Measurements from ENCODE around the gene KIF1A. TPM values are rescaled to one million over a fixed set of nuclear protein-coding genes. Genes with fewer than 3 reads are reported as not detected.
A peak's percentile ranks its signal among the peaks of the same experiment; 100 is the strongest.

Gene KIF1A
- total and polyA plus RNA-seq, 7 experiments from 2014 or later = 0.24 TPM; not detected in 6

DNA sequence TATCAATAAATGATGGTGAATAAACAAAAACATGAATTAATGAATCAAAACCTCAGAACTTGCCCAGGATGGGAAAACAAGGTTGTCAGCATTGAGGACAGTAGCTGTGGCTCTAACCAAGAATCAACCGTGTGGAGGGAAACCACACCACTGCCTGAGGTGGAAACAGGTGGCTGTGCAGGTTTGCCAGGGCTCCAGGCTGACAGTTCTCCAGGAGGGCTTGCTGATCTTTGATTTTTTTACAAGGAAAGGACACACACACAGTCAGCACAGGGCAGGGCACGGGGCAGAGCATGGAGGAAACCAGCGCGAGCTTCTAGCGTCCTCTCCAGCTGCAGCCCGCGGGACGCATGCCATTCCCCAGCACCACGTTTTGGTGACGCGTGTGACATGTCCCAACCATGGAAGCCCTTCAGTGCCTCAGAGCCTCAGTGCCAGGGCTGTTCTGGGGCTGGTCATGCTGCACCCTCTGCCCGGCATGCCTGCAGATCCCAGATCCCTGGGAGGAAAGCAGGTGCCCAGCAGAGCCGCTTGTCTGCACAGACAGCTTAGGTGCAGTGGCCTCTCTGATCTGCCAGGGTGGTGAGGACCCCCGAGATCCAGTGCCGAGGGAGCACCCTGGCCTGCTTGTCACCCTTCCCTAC lies 32.8 kb upstream of the KIF1A start:
- intact Hi-C loops (cut with micrococcal nuclease) = loop anchor here in 1 of 2 donors (5.0 kb wide), 1 partner anchor 880 kb away; the partner anchor contains the start of gene D2HGDH
- Histone ChIP-seq H3K4me3 (ENCODE audit: low read length) (no peak overlapping the region), H3K27me3 (ENCODE audit: control insufficient read depth in 2 of 2, insufficient read depth in 2 of 2, low read length in 2 of 2) (no peaks in the 10 kb centered on the region), H3K27ac (ENCODE audit: low read depth, low read length) (no peak overlapping the region), H3K36me3 (ENCODE audit: control insufficient read depth in 2 of 3, insufficient read depth in 3 of 3, low read length in 3 of 3) (no peaks in the 10 kb centered on the region), H3K9me3 (ENCODE audit: control insufficient read depth in 2 of 3, low read length in 3 of 3) (peaks cover 0 to 8% (median 0%) of the 10 kb centered on the region in 3 experiments), H3K4me1 (ENCODE audit: control insufficient read depth in 2 of 2, insufficient read depth in 2 of 2, low read length in 2 of 2) (no peaks in the 10 kb centered on the region)
- no peak overlapping the region for H3K4me3 Mint-ChIP-seq
- ATAC-seq (no peak), DNase-seq (no peak)
- POLR2A ChIA-PET = no interaction called here
- H3K4me1 Mint-ChIP-seq = peaks cover 0 to 4% (median 0%) of the 10 kb centered on the region in 7 donors
- H3K36me3 Mint-ChIP-seq = peaks cover 0 to 5% (median 0%) of the 10 kb centered on the region in 5 donors
- H3K27me3 Mint-ChIP-seq = peaks cover 0 to 5% (median 0%) of the 10 kb centered on the region in 5 donors
- H3K9me3 Mint-ChIP-seq = peaks cover 0 to 18% (median 6%) of the 10 kb centered on the region in 11 donors
- no peak overlapping the region for H3K27ac Mint-ChIP-seq
- CTCF ChIA-PET = interaction anchor here (0.5 to 1.5 kb wide), 2 partner anchors 27 to 298 kb away, joined by 3 to 4 read pairs; no protein-coding TSS in a partner anchor

DNA sequence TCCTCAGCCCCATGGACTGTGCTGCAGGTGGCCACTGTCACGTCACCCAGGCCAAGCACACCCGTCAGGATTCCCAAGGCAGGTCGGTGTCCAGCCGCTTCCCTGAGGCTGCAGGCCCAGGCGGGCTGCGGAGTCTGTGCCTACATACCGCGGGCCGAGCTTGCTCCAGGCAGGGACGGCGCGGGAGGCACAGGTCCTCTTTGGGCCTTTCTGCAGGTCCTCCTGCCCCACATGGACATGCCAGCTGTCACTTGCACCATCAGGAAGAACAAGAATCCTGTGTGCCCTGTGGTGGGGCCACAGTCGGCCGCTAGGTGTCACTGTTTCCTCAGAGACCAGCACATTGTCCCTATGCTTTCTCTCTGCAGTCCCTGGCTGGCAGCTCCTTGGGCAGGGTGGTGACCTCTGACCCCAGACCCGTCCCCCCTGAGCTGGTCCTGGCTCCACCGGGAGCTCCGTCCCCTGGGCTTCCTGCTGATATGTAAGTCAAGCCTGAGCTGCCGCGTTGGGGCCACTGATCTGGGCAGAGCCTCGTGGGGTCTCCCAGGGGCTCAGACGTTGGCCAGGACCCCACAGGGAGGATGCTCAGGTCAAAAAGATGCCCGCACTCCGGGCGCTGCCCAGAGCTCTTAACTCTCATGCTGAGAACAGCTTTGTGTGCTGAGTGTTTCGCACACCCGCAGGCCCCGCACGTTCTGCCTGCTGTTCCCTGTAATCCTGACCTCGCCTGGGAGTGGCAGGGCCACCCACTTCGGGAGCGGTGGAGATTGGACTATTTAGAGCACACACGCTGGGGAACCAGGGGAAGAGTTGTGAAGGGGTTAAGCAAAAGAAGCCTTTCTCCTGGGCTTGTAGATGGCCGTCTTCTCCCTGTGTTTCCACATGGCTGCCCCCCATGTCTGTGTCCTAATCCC lies 31.3 kb upstream of the KIF1A start:
- Histone ChIP-seq H3K4me1 (ENCODE audit: control insufficient read depth in 2 of 2, insufficient read depth in 2 of 2, low read length in 2 of 2) (no peaks in the 10 kb centered on the region), H3K36me3 (ENCODE audit: control insufficient read depth in 2 of 3, insufficient read depth in 3 of 3, low read length in 3 of 3) (no peaks in the 10 kb centered on the region), H3K9me3 (ENCODE audit: control insufficient read depth in 2 of 3, low read length in 3 of 3) (peaks cover 0 to 8% (median 0%) of the 10 kb centered on the region in 3 experiments), H3K27me3 (ENCODE audit: control insufficient read depth in 2 of 2, insufficient read depth in 2 of 2, low read length in 2 of 2) (no peaks in the 10 kb centered on the region), H3K4me3 (ENCODE audit: low read length) (no peak overlapping the region), H3K27ac (ENCODE audit: low read depth, low read length) (no peak overlapping the region)
- peak; percentile 57 to 83 (median 71) for DNase-seq
- no peak overlapping the region for H3K4me3 Mint-ChIP-seq
- peaks cover 0 to 18% (median 8%) of the 10 kb centered on the region in 11 donors for H3K9me3 Mint-ChIP-seq
- H3K36me3 Mint-ChIP-seq = peaks cover 0 to 5% (median 0%) of the 10 kb centered on the region in 5 donors
- intact Hi-C loops (cut with micrococcal nuclease) = loop anchor here (1.0 to 5.0 kb wide), 5 partner anchors 747 to 1029 kb away; partner anchors contain the start of gene D2HGDH (in 2 of the 2)
- ATAC-seq = peak; percentile 92
- peaks cover 0 to 5% (median 0%) of the 10 kb centered on the region in 5 donors for H3K27me3 Mint-ChIP-seq
- POLR2A ChIA-PET = no interaction called here
- H3K4me1 Mint-ChIP-seq = peaks cover 0 to 4% (median 0%) of the 10 kb centered on the region in 7 donors
- peak overlapping the region in 1 of 9 donors; percentile 1 for H3K27ac Mint-ChIP-seq
- CTCF ChIA-PET = interaction anchor here (0.5 to 1.5 kb wide), 11 partner anchors 9 to 1027 kb away, joined by 3 to 7 read pairs (median 4); no protein-coding TSS in a partner anchor

DNA sequence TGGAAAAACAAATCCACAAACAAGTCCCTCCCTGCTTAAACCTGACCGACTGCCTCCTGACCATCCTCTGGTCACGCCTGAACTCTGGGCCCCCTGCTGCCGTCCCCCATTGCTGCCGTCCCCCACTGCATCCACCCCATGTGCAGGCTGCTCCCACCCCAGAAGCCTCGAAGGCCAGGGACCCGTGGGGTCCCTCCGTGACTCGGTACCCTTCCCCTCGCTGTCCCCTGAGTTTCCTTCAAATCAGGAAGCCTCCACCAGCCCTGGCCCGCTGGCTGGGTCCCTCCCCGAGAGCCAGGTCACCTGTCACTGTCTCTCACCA lies 30.7 kb upstream of the KIF1A start:
- H3K36me3 Mint-ChIP-seq = peaks cover 0 to 5% (median 0%) of the 10 kb centered on the region in 5 donors
- H3K4me3 Mint-ChIP-seq = no peak overlapping the region
- no peak overlapping the region for H3K27ac ChIP-seq (ENCODE audit: low read depth, low read length)
- H3K36me3 ChIP-seq (ENCODE audit: control insufficient read depth in 2 of 3, insufficient read depth in 3 of 3, low read length in 3 of 3) = no peaks in the 10 kb centered on the region
- H3K27me3 ChIP-seq (ENCODE audit: control insufficient read depth in 2 of 2, insufficient read depth in 2 of 2, low read length in 2 of 2) = no peaks in the 10 kb centered on the region
- ATAC-seq = no peak
- POLR2A ChIA-PET = no interaction called here
- peaks cover 0 to 18% (median 8%) of the 10 kb centered on the region in 11 donors for H3K9me3 Mint-ChIP-seq
- peaks cover 0 to 5% (median 0%) of the 10 kb centered on the region in 5 donors for H3K27me3 Mint-ChIP-seq
- H3K4me1 ChIP-seq (ENCODE audit: control insufficient read depth in 2 of 2, insufficient read depth in 2 of 2, low read length in 2 of 2) = no peaks in the 10 kb centered on the region
- peaks cover 0 to 8% (median 0%) of the 10 kb centered on the region in 3 experiments for H3K9me3 ChIP-seq (ENCODE audit: control insufficient read depth in 2 of 3, low read length in 3 of 3)
- no peak for DNase-seq
- intact Hi-C loops (cut with micrococcal nuclease) = loop anchor here (1.0 to 5.0 kb wide), 5 partner anchors 748 to 1030 kb away; partner anchors contain the start of gene D2HGDH (in 2 of the 2)
- no peak overlapping the region for H3K27ac Mint-ChIP-seq
- CTCF ChIA-PET = interaction anchor here (0.5 to 1.3 kb wide), 10 partner anchors 9 to 1028 kb away, joined by 3 to 7 read pairs (median 4); no protein-coding TSS in a partner anchor
- H3K4me3 ChIP-seq (ENCODE audit: low read length) = no peak overlapping the region
- H3K4me1 Mint-ChIP-seq = peaks cover 0 to 4% (median 0%) of the 10 kb centered on the region in 7 donors

DNA sequence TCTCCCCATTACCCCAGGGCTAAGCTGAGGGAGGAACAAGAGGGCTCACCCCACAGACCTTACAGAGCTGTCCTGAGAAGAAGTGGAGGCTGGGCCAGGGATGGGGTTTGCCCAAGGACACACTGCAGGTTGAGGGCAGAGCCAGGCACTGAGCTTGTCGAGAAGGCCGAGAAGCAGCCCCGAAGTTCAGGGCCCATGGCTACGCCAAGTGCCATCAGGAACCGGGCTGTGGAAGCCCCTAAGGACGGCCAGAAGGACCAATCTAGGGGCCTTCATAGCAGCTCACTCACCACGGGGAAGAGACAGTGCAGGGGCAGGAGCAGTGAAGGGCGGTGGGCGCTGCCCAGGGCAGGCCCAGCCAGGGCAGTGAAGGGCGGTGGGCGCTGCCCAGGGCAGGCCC lies 30.0 kb upstream of the KIF1A start:
- ATAC-seq (no peak), DNase-seq (no peak)
- Histone ChIP-seq H3K4me1 (ENCODE audit: control insufficient read depth in 2 of 2, insufficient read depth in 2 of 2, low read length in 2 of 2) (no peaks in the 10 kb centered on the region), H3K4me3 (ENCODE audit: low read length) (no peak overlapping the region), H3K9me3 (ENCODE audit: control insufficient read depth in 2 of 3, low read length in 3 of 3) (peaks cover 0 to 8% (median 0%) of the 10 kb centered on the region in 3 experiments), H3K27ac (ENCODE audit: low read depth, low read length) (no peak overlapping the region), H3K27me3 (ENCODE audit: control insufficient read depth in 2 of 2, insufficient read depth in 2 of 2, low read length in 2 of 2) (no peaks in the 10 kb centered on the region), H3K36me3 (ENCODE audit: control insufficient read depth in 2 of 3, insufficient read depth in 3 of 3, low read length in 3 of 3) (no peaks in the 10 kb centered on the region)
- POLR2A ChIA-PET = no interaction called here
- H3K4me3 Mint-ChIP-seq = no peak overlapping the region
- peaks cover 0 to 5% (median 0%) of the 10 kb centered on the region in 5 donors for H3K36me3 Mint-ChIP-seq
- no peak overlapping the region for H3K27ac Mint-ChIP-seq
- peaks cover 0 to 18% (median 8%) of the 10 kb centered on the region in 11 donors for H3K9me3 Mint-ChIP-seq
- CTCF ChIA-PET = interaction anchor here (0.7 kb wide), 1 partner anchor 928 kb away, joined by 3 read pairs; no protein-coding TSS in a partner anchor
- H3K4me1 Mint-ChIP-seq = peaks cover 0 to 4% (median 0%) of the 10 kb centered on the region in 7 donors
- H3K27me3 Mint-ChIP-seq = peaks cover 0 to 5% (median 0%) of the 10 kb centered on the region in 5 donors
- intact Hi-C loops (cut with micrococcal nuclease) = loop anchor here in 1 of 2 donors (2.0 to 5.0 kb wide), 3 partner anchors 749 to 1031 kb away; partner anchors contain the start of gene D2HGDH

DNA sequence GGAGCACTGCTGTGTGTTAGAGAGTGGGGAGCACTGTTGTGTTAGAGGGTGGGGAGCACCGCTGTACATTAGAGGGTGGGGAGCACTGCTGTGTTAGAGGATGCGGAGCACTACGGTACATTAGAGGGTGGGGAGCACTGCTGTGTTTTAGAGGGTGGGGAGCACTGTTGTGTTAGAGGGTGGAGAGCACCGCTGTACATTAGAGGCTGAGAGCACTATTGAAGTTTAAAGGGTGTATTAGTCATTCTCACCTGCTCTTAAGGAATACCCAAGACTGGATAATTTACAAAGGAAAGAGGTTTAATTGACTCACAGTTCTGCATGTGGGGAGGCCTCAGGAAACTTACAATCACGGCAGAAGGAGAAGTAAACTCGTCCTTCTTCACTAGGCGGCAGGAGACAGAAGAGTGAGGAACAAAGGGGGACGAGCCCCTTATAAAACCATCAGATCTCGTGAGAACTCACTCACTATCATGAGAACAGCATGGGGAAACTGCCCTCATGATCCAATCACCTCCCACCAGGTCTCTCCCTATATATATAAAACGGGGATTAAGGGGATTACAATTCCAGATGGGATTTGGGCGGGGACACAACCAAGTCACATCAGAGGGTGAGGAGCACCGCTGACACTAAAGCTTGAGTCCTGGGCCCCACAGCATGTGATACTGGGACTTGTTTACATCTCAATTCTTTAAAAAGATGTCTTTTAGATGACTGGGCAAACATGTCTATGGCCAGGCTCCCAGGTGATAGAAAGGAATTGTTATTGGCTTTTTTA lies 29.1 kb upstream of the KIF1A start:
- Histone ChIP-seq H3K27ac (ENCODE audit: low read depth, low read length) (no peak overlapping the region), H3K36me3 (ENCODE audit: control insufficient read depth in 2 of 3, insufficient read depth in 3 of 3, low read length in 3 of 3) (no peaks in the 10 kb centered on the region), H3K9me3 (ENCODE audit: control insufficient read depth in 2 of 3, low read length in 3 of 3) (peaks cover 0 to 1% (median 0%) of the 10 kb centered on the region in 3 experiments), H3K27me3 (ENCODE audit: control insufficient read depth in 2 of 2, insufficient read depth in 2 of 2, low read length in 2 of 2) (no peaks in the 10 kb centered on the region), H3K4me1 (ENCODE audit: control insufficient read depth in 2 of 2, insufficient read depth in 2 of 2, low read length in 2 of 2) (no peaks in the 10 kb centered on the region), H3K4me3 (ENCODE audit: low read length) (no peak overlapping the region)
- no peak overlapping the region for H3K4me3 Mint-ChIP-seq
- ATAC-seq (no peak), DNase-seq (no peak)
- intact Hi-C loops (cut with micrococcal nuclease) = no loop called here
- peaks cover 0 to 5% (median 2%) of the 10 kb centered on the region in 5 donors for H3K27me3 Mint-ChIP-seq
- POLR2A ChIA-PET = no interaction called here
- H3K36me3 Mint-ChIP-seq = peaks cover 0 to 1% (median 0%) of the 10 kb centered on the region in 5 donors
- CTCF ChIA-PET = interaction anchor here (0.5 kb wide), 1 partner anchor 1089 kb away, joined by 3 read pairs; no protein-coding TSS in a partner anchor
- peaks cover 0 to 16% (median 2%) of the 10 kb centered on the region in 11 donors for H3K9me3 Mint-ChIP-seq
- peaks cover 0 to 4% (median 0%) of the 10 kb centered on the region in 7 donors for H3K4me1 Mint-ChIP-seq
- H3K27ac Mint-ChIP-seq = peak overlapping the region in 1 of 9 donors; percentile 30

DNA sequence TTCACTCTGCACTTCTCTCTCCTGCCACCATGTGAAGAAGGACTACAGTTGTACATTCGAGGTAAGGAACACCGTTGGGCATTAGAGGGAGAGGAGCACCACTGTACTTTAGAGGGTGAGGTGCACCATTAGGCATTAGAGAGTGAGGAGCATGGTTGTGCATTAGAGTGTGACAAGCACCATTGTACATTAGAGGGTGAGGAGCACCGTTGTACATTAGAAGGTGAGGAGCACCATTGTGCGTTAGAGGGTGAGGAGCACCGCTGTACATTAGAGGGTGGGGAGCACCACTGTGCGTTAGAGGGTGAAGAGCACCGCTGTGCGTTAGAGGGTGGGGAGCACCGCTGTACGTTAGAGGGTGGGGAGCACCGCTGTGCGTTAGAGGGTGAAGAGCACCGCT lies 27.8 kb upstream of the KIF1A start:
- DNase-seq (no peak), ATAC-seq (no peak)
- Mint-ChIP-seq H3K27ac (no peak overlapping the region), H3K4me1 (peaks cover 0 to 4% (median 0%) of the 10 kb centered on the region in 7 donors), H3K27me3 (peaks cover 0 to 5% (median 3%) of the 10 kb centered on the region in 5 donors), H3K4me3 (no peak overlapping the region), H3K9me3 (peaks cover 0 to 17% (median 0%) of the 10 kb centered on the region in 11 donors), H3K36me3 (no peaks in the 10 kb centered on the region)
- ChIA-PET CTCF (no interaction called here), POLR2A (no interaction called here)
- Histone ChIP-seq H3K27me3 (ENCODE audit: control insufficient read depth in 2 of 2, insufficient read depth in 2 of 2, low read length in 2 of 2) (no peaks in the 10 kb centered on the region), H3K4me3 (ENCODE audit: low read length) (no peak overlapping the region), H3K4me1 (ENCODE audit: control insufficient read depth in 2 of 2, insufficient read depth in 2 of 2, low read length in 2 of 2) (no peaks in the 10 kb centered on the region), H3K9me3 (ENCODE audit: control insufficient read depth in 2 of 3, low read length in 3 of 3) (no peaks in the 10 kb centered on the region), H3K36me3 (ENCODE audit: control insufficient read depth in 2 of 3, insufficient read depth in 3 of 3, low read length in 3 of 3) (no peaks in the 10 kb centered on the region), H3K27ac (ENCODE audit: low read depth, low read length) (no peak overlapping the region)
- intact Hi-C loops (cut with micrococcal nuclease) = no loop called here
